ENCODE results near the gene TSHR.

DNA sequence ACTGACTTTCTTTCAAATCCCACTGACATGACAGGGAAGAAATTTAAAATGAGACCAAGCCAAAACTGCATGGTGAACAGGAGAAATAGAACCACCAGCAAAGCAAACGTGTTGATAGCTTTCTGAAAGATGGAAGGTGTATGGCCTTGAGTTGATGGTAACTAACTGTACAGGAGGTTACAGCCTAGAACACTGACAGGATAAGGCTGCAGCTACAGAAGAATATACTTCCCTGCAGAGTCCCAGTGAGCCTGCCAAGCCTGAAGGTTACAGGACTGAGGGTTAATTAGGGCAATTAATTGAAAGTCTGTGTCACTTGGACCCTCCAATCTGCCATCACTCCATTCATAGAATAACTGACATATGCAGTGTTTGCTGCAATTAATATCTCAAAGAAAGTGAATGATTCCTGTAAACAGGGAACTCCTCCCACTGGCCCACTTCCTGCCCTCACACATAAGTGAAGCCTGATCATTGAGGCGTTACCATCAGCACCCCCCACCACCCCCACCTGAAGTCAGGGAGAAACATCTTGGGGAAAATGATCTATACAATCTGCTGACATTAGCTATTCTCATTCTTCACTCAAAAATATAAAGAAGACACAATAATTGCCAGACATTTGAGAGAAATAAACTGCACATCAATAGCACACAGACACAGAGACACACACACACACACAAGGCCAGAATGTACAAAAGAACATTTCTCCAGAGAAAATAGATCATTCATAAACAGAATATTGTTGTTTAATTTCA, 191.9 kb downstream of the TSHR start:
- TF ChIP-seq, protein P1, sequence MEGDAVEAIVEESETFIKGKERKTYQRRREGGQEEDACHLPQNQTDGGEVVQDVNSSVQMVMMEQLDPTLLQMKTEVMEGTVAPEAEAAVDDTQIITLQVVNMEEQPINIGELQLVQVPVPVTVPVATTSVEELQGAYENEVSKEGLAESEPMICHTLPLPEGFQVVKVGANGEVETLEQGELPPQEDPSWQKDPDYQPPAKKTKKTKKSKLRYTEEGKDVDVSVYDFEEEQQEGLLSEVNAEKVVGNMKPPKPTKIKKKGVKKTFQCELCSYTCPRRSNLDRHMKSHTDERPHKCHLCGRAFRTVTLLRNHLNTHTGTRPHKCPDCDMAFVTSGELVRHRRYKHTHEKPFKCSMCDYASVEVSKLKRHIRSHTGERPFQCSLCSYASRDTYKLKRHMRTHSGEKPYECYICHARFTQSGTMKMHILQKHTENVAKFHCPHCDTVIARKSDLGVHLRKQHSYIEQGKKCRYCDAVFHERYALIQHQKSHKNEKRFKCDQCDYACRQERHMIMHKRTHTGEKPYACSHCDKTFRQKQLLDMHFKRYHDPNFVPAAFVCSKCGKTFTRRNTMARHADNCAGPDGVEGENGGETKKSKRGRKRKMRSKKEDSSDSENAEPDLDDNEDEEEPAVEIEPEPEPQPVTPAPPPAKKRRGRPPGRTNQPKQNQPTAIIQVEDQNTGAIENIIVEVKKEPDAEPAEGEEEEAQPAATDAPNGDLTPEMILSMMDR (IDR thresholded peaks at IDR 0.05) = no peak
- TF ChIP-seq ZFX (IDR thresholded peaks at IDR 0.05; ENCODE audit: borderline replicate concordance) = no peak
